ENCODE measurements around the gene IKBKG.
"Not testable (repeated sequence)": the region's sequence is repeated elsewhere in the genome, so short reads cannot be mapped to it uniquely, and the experiment has no call there.

IKBKG gene

DNA sequence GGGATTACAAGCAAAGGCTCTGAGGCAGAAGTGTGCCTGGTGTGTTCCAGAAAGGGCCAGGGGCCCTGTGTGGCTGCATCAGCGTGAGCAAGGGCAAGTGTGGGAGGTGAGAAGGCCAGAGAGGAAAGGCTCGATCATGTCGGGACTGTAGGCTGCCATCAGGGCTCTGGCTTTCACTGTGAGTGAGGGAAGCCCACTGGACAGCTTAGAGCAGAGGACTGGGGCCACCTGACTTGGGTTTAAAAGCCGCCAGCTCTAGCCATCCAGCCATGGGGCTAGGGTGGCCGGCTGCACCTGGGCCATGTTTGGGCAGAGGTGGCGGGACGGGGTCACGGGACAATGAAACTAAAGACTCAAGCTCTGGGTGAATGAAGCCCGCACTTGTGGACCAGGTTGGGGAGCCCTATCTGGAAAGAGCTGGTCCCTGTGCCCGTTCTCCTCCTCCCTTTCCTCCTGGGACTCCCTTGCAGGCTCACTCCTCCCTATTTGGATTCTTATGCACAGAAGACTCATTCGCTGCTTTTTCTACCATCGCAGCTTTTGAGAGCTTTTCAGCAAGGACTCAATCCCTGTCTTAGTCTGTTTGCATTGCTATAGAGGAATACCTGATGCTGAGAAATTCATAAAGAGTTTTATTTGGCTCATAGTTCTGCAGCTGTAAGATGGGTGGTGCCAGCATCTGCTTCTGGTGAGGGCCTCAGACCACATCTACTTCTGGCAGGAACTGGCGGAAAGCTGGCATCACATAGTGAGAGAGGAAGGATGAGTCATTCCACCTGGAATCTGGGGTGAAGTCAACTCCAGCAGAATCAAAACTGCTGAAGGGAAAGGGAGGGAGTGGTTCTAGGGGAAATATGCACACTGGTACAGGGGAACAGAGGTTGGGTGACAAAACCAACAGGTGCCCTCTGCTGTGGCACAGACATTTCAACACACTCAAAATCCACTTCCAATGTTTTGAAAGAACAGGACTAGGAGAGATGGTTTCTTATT, 56.3 kb downstream of the IKBKG start (continued):
- TF ChIP-seq, protein P1, sequence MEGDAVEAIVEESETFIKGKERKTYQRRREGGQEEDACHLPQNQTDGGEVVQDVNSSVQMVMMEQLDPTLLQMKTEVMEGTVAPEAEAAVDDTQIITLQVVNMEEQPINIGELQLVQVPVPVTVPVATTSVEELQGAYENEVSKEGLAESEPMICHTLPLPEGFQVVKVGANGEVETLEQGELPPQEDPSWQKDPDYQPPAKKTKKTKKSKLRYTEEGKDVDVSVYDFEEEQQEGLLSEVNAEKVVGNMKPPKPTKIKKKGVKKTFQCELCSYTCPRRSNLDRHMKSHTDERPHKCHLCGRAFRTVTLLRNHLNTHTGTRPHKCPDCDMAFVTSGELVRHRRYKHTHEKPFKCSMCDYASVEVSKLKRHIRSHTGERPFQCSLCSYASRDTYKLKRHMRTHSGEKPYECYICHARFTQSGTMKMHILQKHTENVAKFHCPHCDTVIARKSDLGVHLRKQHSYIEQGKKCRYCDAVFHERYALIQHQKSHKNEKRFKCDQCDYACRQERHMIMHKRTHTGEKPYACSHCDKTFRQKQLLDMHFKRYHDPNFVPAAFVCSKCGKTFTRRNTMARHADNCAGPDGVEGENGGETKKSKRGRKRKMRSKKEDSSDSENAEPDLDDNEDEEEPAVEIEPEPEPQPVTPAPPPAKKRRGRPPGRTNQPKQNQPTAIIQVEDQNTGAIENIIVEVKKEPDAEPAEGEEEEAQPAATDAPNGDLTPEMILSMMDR (tag by site-specific recombination; IDR thresholded peaks at IDR 0.05): no peak

DNA sequence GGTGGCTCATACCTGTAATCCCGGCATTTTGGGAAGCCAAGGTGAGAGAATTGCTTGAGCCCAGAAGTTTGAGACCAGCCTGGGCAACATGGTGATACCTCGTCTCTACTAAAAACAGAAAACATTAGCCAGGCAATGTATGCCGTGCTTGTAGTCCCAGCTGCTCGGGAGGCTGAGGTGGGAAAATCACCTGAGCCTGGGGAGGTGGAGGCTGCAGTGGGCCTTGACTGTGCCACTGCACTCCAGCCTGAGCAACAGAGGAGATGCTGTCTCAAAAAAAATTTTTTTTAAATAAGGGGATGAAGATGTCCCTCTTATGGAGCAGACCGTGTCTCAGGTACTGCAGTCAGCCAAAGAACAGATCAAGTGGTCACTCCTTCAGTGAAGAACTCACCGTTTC, 58.1 kb downstream of the IKBKG start:
- Histone ChIP-seq H3K4me3 (ENCODE audit: low read depth, low read length) (no peak overlapping the region), H3K27ac (ENCODE audit: extremely low read depth, low read depth, low read length) (no peak overlapping the region), H3K4me1 (ENCODE audit: control insufficient read depth, insufficient read depth, low read length) (no peaks in the 10 kb centered on the region), H3K36me3 (ENCODE audit: control insufficient read depth in 2 of 2, insufficient read depth in 1 of 2, low read length in 2 of 2) (no peaks in the 10 kb centered on the region), H3K9me3 (ENCODE audit: control insufficient read depth, insufficient read depth, low read depth, low read length) (no peaks in the 10 kb centered on the region)
- CTCF ChIA-PET: interaction anchor here (0.6 kb wide), 1 partner anchor 257 kb away, joined by 4 read pairs; no protein-coding TSS in a partner anchor
- TF ChIP-seq, protein P2, sequence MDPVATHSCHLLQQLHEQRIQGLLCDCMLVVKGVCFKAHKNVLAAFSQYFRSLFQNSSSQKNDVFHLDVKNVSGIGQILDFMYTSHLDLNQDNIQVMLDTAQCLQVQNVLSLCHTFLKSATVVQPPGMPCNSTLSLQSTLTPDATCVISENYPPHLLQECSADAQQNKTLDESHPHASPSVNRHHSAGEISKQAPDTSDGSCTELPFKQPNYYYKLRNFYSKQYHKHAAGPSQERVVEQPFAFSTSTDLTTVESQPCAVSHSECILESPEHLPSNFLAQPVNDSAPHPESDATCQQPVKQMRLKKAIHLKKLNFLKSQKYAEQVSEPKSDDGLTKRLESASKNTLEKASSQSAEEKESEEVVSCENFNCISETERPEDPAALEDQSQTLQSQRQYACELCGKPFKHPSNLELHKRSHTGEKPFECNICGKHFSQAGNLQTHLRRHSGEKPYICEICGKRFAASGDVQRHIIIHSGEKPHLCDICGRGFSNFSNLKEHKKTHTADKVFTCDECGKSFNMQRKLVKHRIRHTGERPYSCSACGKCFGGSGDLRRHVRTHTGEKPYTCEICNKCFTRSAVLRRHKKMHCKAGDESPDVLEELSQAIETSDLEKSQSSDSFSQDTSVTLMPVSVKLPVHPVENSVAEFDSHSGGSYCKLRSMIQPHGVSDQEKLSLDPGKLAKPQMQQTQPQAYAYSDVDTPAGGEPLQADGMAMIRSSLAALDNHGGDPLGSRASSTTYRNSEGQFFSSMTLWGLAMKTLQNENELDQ (tag by site-specific recombination; IDR thresholded peaks at IDR 0.05; ENCODE audit: low read depth): no peak
- TF ChIP-seq, protein P3, sequence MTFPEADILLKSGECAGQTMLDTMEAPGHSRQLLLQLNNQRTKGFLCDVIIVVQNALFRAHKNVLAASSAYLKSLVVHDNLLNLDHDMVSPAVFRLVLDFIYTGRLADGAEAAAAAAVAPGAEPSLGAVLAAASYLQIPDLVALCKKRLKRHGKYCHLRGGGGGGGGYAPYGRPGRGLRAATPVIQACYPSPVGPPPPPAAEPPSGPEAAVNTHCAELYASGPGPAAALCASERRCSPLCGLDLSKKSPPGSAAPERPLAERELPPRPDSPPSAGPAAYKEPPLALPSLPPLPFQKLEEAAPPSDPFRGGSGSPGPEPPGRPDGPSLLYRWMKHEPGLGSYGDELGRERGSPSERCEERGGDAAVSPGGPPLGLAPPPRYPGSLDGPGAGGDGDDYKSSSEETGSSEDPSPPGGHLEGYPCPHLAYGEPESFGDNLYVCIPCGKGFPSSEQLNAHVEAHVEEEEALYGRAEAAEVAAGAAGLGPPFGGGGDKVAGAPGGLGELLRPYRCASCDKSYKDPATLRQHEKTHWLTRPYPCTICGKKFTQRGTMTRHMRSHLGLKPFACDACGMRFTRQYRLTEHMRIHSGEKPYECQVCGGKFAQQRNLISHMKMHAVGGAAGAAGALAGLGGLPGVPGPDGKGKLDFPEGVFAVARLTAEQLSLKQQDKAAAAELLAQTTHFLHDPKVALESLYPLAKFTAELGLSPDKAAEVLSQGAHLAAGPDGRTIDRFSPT (tag by site-specific recombination; IDR thresholded peaks at IDR 0.05): no peak
- TF ChIP-seq RBAK (tag by site-specific recombination; IDR thresholded peaks at IDR 0.05): no peak
- TF ChIP-seq ZNF423 (tag by site-specific recombination; IDR thresholded peaks at IDR 0.05): no peak
- TF ChIP-seq HOXC10 (CRISPR knock-in tag; IDR thresholded peaks at IDR 0.05): no peak
- no peak for TF ChIP-seq KLF1 (tag by site-specific recombination; IDR thresholded peaks at IDR 0.05)
- no peak for TF ChIP-seq ZNF416 (tag by site-specific recombination; IDR thresholded peaks at IDR 0.05)
- TF ChIP-seq ZNF184 (tag by site-specific recombination; IDR thresholded peaks at IDR 0.05): no peak
- POLR2A ChIA-PET: no interaction called here

DNA sequence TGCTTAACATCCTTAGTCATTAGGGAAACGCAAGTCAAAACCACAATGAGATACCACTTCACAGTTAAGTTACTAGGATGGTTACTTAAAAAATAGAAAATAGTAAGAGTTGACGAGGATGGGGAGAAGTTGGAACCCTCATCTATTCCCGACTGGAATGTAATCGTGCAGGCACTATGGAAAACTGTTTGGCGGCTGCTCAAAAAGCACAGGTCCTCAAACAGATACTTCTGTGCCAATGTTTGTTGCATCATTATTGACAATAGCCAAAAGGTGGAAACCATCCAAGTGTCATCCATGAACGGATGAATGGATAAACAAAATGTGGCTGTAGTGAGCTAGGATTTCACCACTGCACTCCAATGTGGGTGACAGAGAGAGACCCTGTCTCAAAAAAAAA, 60.0 kb downstream of the IKBKG start:
- ChIA-PET CTCF (no interaction called here), POLR2A (no interaction called here)
- H3K9me3 ChIP-seq (ENCODE audit: control insufficient read depth, insufficient read depth, low read depth, low read length): no peaks in the 10 kb centered on the region

DNA sequence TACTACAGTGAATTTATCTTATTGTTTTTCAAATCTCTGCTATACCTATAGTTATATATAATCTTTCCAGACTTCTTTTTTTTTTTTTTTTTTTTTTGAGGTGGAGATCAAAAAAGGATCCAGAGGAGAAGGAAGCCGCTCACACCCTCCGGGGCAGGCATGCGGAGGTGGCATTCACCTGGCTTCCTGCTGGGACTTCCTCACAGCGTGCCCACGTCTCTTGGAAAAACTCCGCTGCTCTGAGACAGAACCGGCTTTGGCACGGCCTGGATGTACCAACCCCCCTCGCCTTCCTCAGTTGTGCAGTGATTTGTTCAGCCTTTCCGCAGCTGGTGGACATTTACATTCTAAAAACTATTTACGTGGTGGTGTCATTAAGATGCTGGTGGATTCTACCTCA, 60.6 kb downstream of the IKBKG start:
- H3K4me1 ChIP-seq (ENCODE audit: control insufficient read depth, insufficient read depth, low read length); H3K4me3 ChIP-seq (ENCODE audit: low read depth, low read length); H3K27ac ChIP-seq (ENCODE audit: extremely low read depth, low read depth, low read length); H3K36me3 ChIP-seq (ENCODE audit: control insufficient read depth in 2 of 2, insufficient read depth in 1 of 2, low read length in 2 of 2); H3K9me3 ChIP-seq (ENCODE audit: control insufficient read depth, insufficient read depth, low read depth, low read length); POLR2A ChIA-PET; CTCF ChIA-PET: not testable (repeated sequence)

More for the DNA sequence above, 60.0 kb downstream of the IKBKG start:
- H3K4me1 ChIP-seq (ENCODE audit: control insufficient read depth, insufficient read depth, low read length): no peaks in the 10 kb centered on the region
- no peaks in the 10 kb centered on the region for H3K36me3 ChIP-seq (ENCODE audit: control insufficient read depth in 2 of 2, insufficient read depth in 1 of 2, low read length in 2 of 2)
- no peak overlapping the region for H3K27ac ChIP-seq (ENCODE audit: extremely low read depth, low read depth, low read length)
- no peak for TF ChIP-seq ZNF239 (tag by site-specific recombination; IDR thresholded peaks at IDR 0.05)
- no peak for TF ChIP-seq ZNF529 (tag by site-specific recombination; IDR thresholded peaks at IDR 0.05; ENCODE audit: insufficient replicate concordance)
- no peak for TF ChIP-seq ZNF324 (tag by site-specific recombination; IDR thresholded peaks at IDR 0.05)
- no peak for TF ChIP-seq ZNF558 (tag by site-specific recombination; IDR thresholded peaks at IDR 0.05)
- TF ChIP-seq ZNF473 (tag by site-specific recombination; IDR thresholded peaks at IDR 0.05): no peak
- no peak for TF ChIP-seq ZBTB48 (tag by site-specific recombination; IDR thresholded peaks at IDR 0.05)
- TF ChIP-seq ZNF510 (tag by site-specific recombination; IDR thresholded peaks at IDR 0.05; ENCODE audit: insufficient replicate concordance): no peak
- TF ChIP-seq, protein P1 (tag by site-specific recombination; IDR thresholded peaks at IDR 0.05): no peak
- TF ChIP-seq ZNF561 (tag by site-specific recombination; IDR thresholded peaks at IDR 0.05; ENCODE audit: borderline replicate concordance): no peak
- TF ChIP-seq ZBTB1 (tag by site-specific recombination; IDR thresholded peaks at IDR 0.05): no peak
- TF ChIP-seq ZNF184 (tag by site-specific recombination; IDR thresholded peaks at IDR 0.05): no peak
- TF ChIP-seq ZNF404 (tag by site-specific recombination; IDR thresholded peaks at IDR 0.05): no peak
- H3K4me3 ChIP-seq (ENCODE audit: low read depth, low read length): no peak overlapping the region
